ENCODE measurements around the gene GTF2H2C.
"Not testable (repeated sequence)": the region's sequence is repeated elsewhere in the genome, so short reads cannot be mapped to it uniquely, and the experiment has no call there.

GTF2H2C gene

GRCh38 chr5:69559908-69560330 is at the start of gene GTF2H2C:
Gene GTF2H2C, plus strand, starts transcription at chr5:69560191. Its CDS starts 4,942 bp downstream, at chr5:69565133.
- not testable (repeated sequence) for DNase-seq

GRCh38 chr5:69510694-69511093 is 49.3 kb upstream of the GTF2H2C start:
- DNase-seq, result no peak

- no peak for DNase-seq
Measured at GRCh38 chr5:69512740-69513260, 47.2 kb upstream of the GTF2H2C start.

GRCh38 chr5:69515570-69515969 is 44.4 kb upstream of the GTF2H2C start:
- not testable (repeated sequence) for DNase-seq

GRCh38 chr5:69516769-69517168 is 43.2 kb upstream of the GTF2H2C start:
- DNase-seq, result no peak

GRCh38 chr5:69517763-69518212 is 42.2 kb upstream of the GTF2H2C start:
- no peak for DNase-seq

- DNase-seq, result no peak
Measured at GRCh38 chr5:69519285-69519684, 40.7 kb upstream of the GTF2H2C start.

GRCh38 chr5:69522035-69522434 is 38.0 kb upstream of the GTF2H2C start:
- no peak for DNase-seq

GRCh38 chr5:69525490-69525889 is 34.5 kb upstream of the GTF2H2C start:
- no peak for DNase-seq

GRCh38 chr5:69526660-69527059 is 33.3 kb upstream of the GTF2H2C start:
- no peak for DNase-seq

GRCh38 chr5:69527128-69527770 is 32.7 kb upstream of the GTF2H2C start:
- no peak for DNase-seq

GRCh38 chr5:69528035-69528434 is 32.0 kb upstream of the GTF2H2C start:
- no peak for DNase-seq

- no peak for DNase-seq
Measured at GRCh38 chr5:69528609-69529008, 31.4 kb upstream of the GTF2H2C start.

- no peak for DNase-seq
Measured at GRCh38 chr5:69530561-69531405, 29.2 kb upstream of the GTF2H2C start.

GRCh38 chr5:69531406-69531801 is 28.6 kb upstream of the GTF2H2C start:
- DNase-seq, result no peak

GRCh38 chr5:69537911-69538310 is 22.1 kb upstream of the GTF2H2C start:
- not testable (repeated sequence) for DNase-seq

- DNase-seq, result not testable (repeated sequence)
Measured at GRCh38 chr5:69538735-69539134, 21.3 kb upstream of the GTF2H2C start.

GRCh38 chr5:69541347-69541746 is 18.6 kb upstream of the GTF2H2C start:
- DNase-seq, result not testable (repeated sequence)

GRCh38 chr5:69542838-69543618 is 17.0 kb upstream of the GTF2H2C start:
- DNase-seq, result not testable (repeated sequence)

GRCh38 chr5:69544602-69545001 is 15.4 kb upstream of the GTF2H2C start:
- DNase-seq, result not testable (repeated sequence)

- not testable (repeated sequence) for DNase-seq
Measured at GRCh38 chr5:69560587-69561431, 818 bp downstream of the GTF2H2C start.

GRCh38 chr5:69566172-69566571 is 6.2 kb downstream of the GTF2H2C start:
- DNase-seq, result not testable (repeated sequence)
